ENCODE measurements around the gene JMJD8. TPM values are rescaled to one million over a fixed set of nuclear protein-coding genes. Genes with fewer than 3 reads are reported as not detected.

Gene JMJD8
- total and polyA plus RNA-seq, 2 experiments from 2014 or later: 48.5 to 82.5 TPM

DNA sequence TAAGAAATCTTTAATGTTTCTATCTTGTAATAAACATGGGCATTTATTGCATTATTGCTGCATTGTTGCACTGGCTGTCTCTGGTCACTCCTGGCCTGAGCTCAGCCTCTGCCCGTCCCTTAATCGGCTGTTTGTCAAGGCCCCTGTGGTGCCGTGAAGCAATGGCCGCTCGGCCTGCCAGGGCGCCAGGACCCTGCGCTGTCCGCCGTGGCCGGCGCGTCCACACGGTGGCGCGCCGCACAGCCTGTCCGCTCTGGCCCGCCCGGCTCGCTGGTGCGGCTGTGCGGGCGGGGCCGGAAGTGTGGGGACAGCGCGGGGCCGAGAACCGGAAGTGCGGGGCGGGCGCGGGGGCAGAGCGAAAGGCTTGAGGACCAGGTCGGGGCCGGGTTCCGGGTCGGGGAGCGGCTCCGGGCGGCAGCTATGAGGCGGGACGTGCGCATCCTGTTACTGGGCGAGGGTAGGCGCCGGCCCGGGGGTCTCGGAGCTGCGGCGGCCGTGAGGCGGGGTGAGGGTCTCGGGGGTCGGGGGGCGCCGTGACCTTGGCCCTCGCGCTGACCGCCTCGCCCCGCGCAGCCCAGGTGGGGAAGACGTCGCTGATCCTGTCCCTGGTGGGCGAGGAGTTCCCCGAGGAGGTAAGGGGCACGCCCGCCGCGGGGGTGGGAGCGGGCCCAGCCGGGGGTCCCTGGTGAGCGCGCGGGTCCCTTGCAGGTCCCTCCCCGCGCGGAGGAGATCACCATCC, 16.2 kb downstream of the JMJD8 start, which contains the start of gene RHOT2 (continued):
- TF ChIP-seq CTCF (conservative IDR thresholded peaks at IDR 0.05; ENCODE audit: low read depth in 2 of 2): peak; percentile 69 to 83

GRCh38 chr16:667113-667779, 16.9 kb downstream of the JMJD8 start:
- Histone ChIP-seq H4K20me1 (replicated peaks; ENCODE audit: insufficient read depth) (no peaks in the 10 kb centered on the region; the same call in 1 of the 2 replicates), H3K27me3 (ENCODE audit: insufficient read depth) (no peaks in the 10 kb centered on the region), H3K4me3 (peak overlapping the region; percentile 91; the same call in 1 of the 2 replicates), H3F3A (replicated peaks; ENCODE audit: low read depth) (peaks cover 6% of the 10 kb centered on the region; the same call in 1 of the 2 replicates), H3K4me1 (ENCODE audit: insufficient read depth) (no peaks in the 10 kb centered on the region), H3K79me2 (replicated peaks; ENCODE audit: insufficient read depth) (peaks cover 16% of the 10 kb centered on the region), H3K36me3 (ENCODE audit: insufficient read depth) (peaks cover 11% of the 10 kb centered on the region; the same call in 1 of the 2 replicates), H3K9me2 (ENCODE audit: insufficient read depth) (no peaks in the 10 kb centered on the region), H3K4me2 (no peak overlapping the region), H3K27ac (ENCODE audit: low read depth) (0 out of 2 replicates have a peak overlapping the region, but pooled peaks have one; percentile 45), H2AFZ (no peak overlapping the region)
- Mint-ChIP-seq H3K9me3 (no peaks in the 10 kb centered on the region; the same call in 2 of the 3 replicates), H3K27me3 (ENCODE audit: insufficient read depth, low read depth, poor library complexity) (peaks cover 4% of the 10 kb centered on the region), H3K4me3 (peak overlapping the region; percentile 71; the same call in 2 of the 3 replicates), H3K4me1 (no peaks in the 10 kb centered on the region), H3K27ac (no peak overlapping the region; the same call in 1 of the 2 replicates), H3K36me3 (ENCODE audit: low read depth) (peaks cover 23% of the 10 kb centered on the region)
- no peak for DNase-seq (ENCODE audit: low spot score)
- ATAC-seq: no peak
- TF ChIP-seq NANOG (IDR thresholded peaks at IDR 0.05; ENCODE audit: borderline replicate concordance) (no peak), EZH2phosphoT487 (IDR thresholded peaks at IDR 0.05; ENCODE audit: unreplicated experiment) (no peak), JUNB (IDR thresholded peaks at IDR 0.05; ENCODE audit: unreplicated experiment) (no peak), ZNF331 (CRISPR knock-in tag; IDR thresholded peaks at IDR 0.05; ENCODE audit: low read depth) (no peak), CTCF (conservative IDR thresholded peaks at IDR 0.05; ENCODE audit: low read depth in 2 of 2) (no peak), ZNF114 (CRISPR knock-in tag; IDR thresholded peaks at IDR 0.05) (no peak)
- TF ChIP-seq, protein P1, sequence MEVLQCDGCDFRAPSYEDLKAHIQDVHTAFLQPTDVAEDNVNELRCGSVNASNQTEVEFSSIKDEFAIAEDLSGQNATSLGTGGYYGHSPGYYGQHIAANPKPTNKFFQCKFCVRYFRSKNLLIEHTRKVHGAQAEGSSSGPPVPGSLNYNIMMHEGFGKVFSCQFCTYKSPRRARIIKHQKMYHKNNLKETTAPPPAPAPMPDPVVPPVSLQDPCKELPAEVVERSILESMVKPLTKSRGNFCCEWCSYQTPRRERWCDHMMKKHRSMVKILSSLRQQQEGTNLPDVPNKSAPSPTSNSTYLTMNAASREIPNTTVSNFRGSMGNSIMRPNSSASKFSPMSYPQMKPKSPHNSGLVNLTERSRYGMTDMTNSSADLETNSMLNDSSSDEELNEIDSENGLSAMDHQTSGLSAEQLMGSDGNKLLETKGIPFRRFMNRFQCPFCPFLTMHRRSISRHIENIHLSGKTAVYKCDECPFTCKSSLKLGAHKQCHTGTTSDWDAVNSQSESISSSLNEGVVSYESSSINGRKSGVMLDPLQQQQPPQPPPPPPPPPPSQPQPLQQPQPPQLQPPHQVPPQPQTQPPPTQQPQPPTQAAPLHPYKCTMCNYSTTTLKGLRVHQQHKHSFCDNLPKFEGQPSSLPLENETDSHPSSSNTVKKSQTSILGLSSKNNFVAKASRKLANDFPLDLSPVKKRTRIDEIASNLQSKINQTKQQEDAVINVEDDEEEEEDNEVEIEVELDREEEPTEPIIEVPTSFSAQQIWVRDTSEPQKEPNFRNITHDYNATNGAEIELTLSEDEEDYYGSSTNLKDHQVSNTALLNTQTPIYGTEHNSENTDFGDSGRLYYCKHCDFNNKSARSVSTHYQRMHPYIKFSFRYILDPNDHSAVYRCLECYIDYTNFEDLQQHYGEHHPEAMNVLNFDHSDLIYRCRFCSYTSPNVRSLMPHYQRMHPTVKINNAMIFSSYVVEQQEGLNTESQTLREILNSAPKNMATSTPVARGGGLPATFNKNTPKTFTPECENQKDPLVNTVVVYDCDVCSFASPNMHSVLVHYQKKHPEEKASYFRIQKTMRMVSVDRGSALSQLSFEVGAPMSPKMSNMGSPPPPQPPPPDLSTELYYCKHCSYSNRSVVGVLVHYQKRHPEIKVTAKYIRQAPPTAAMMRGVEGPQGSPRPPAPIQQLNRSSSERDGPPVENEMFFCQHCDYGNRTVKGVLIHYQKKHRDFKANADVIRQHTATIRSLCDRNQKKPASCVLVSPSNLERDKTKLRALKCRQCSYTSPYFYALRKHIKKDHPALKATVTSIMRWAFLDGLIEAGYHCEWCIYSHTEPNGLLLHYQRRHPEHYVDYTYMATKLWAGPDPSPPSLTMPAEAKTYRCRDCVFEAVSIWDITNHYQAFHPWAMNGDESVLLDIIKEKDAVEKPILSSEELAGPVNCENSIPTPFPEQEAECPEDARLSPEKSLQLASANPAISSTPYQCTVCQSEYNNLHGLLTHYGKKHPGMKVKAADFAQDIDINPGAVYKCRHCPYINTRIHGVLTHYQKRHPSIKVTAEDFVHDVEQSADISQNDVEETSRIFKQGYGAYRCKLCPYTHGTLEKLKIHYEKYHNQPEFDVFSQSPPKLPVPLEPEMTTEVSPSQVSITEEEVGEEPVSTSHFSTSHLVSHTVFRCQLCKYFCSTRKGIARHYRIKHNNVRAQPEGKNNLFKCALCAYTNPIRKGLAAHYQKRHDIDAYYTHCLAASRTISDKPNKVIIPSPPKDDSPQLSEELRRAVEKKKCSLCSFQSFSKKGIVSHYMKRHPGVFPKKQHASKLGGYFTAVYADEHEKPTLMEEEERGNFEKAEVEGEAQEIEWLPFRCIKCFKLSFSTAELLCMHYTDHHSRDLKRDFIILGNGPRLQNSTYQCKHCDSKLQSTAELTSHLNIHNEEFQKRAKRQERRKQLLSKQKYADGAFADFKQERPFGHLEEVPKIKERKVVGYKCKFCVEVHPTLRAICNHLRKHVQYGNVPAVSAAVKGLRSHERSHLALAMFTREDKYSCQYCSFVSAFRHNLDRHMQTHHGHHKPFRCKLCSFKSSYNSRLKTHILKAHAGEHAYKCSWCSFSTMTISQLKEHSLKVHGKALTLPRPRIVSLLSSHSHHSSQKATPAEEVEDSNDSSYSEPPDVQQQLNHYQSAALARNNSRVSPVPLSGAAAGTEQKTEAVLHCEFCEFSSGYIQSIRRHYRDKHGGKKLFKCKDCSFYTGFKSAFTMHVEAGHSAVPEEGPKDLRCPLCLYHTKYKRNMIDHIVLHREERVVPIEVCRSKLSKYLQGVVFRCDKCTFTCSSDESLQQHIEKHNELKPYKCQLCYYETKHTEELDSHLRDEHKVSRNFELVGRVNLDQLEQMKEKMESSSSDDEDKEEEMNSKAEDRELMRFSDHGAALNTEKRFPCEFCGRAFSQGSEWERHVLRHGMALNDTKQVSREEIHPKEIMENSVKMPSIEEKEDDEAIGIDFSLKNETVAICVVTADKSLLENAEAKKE (CRISPR knock-in tag; IDR thresholded peaks at IDR 0.05): no peak
- TF ChIP-seq, protein P2, sequence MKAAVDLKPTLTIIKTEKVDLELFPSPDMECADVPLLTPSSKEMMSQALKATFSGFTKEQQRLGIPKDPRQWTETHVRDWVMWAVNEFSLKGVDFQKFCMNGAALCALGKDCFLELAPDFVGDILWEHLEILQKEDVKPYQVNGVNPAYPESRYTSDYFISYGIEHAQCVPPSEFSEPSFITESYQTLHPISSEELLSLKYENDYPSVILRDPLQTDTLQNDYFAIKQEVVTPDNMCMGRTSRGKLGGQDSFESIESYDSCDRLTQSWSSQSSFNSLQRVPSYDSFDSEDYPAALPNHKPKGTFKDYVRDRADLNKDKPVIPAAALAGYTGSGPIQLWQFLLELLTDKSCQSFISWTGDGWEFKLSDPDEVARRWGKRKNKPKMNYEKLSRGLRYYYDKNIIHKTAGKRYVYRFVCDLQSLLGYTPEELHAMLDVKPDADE (IDR thresholded peaks at IDR 0.05): no peak
